HepG2 (cell line): Measurements from ENCODE around the gene MPI. TPM values are rescaled to one million over a fixed set of nuclear protein-coding genes. Genes with fewer than 3 reads are reported as not detected.

Experiments used
- ETV5 ChIP-seq: IDR thresholded peaks from 2 replicates; pipeline ENCODE4 v1.6.1; 2018; ENCODE audit warnings: missing biosample characterization, missing genetic modification reagents, inconsistent platforms, borderline replicate concordance
- GZF1 ChIP-seq: sonication (generic); formaldehyde crosslinking; IDR thresholded peaks from 2 replicates; pipeline ENCODE4 v1.5.1; 2020; ENCODE audit warnings: mild to moderate bottlenecking, missing genetic modification reagents
- MYC ChIP-seq: sonication (generic); formaldehyde crosslinking; IDR thresholded peaks from 2 replicates; pipeline ENCODE4 v1.9.0; 2021; ENCODE audit warnings: missing genetic modification reagents, borderline replicate concordance
- PAWR ChIP-seq: sonication (generic); formaldehyde crosslinking; IDR thresholded peaks from 2 replicates; pipeline ENCODE4 v1.4.0; 2020; ENCODE audit warnings: missing genetic modification reagents, mild to moderate bottlenecking, borderline replicate concordance
- RNF2 ChIP-seq: fragments of 450-650 bp; conservative IDR thresholded peaks from 2 replicates; pipeline ENCODE4 v1.6.1; 2016; ENCODE audit warnings: low read depth
- SP5 ChIP-seq: IDR thresholded peaks from 2 replicates; pipeline ENCODE4 v1.6.1; 2016; ENCODE audit warnings: low read depth, borderline replicate concordance
- ZNF33A ChIP-seq: sonication (generic); formaldehyde crosslinking; IDR thresholded peaks from 2 replicates; pipeline ENCODE4 v1.5.1; 2020; ENCODE audit warnings: missing genetic modification reagents, mild to moderate bottlenecking, moderate library complexity, borderline replicate concordance
- ZNF367 ChIP-seq: sonication (generic); formaldehyde crosslinking; IDR thresholded peaks from 2 replicates; pipeline ENCODE4 v1.4.0; 2020; ENCODE audit warnings: missing genetic modification reagents, borderline replicate concordance
- ZNF616 ChIP-seq: sonication (generic); formaldehyde crosslinking; IDR thresholded peaks from 2 replicates; pipeline ENCODE4 v1.5.0; 2020; ENCODE audit warnings: low read depth, mild to moderate bottlenecking, missing genetic modification reagents
- ZNF7 ChIP-seq: IDR thresholded peaks from 2 replicates; pipeline ENCODE4 v1.6.1; 2016; ENCODE audit warnings: missing biosample characterization, missing genetic modification reagents
- ZNF816 ChIP-seq: sonication (generic); formaldehyde crosslinking; IDR thresholded peaks from 2 replicates; pipeline ENCODE4 v1.8.0; 2022; ENCODE audit warnings: missing genetic modification reagents, mild to moderate bottlenecking, borderline replicate concordance
- polyA plus RNA-seq, 8 experiments: library from polyadenylated mRNA; depleted of rRNA in 3 of 8; stranded (reverse) in 7 of 8; unstranded in 1 of 8; fragments of >200 nt; fragmentation: Illumina TruSeq in 4 of 8; extraction: Trizol in 4 of 8; gene quantifications; 2 replicates each; pipeline versions ENCODE4 v1.2.1 to v1.2.3, GENCODE V29; 2011 to 2016; ENCODE audit warnings: low read depth in 4 of 8, missing spikeins in 1 of 8, mixed read lengths in 1 of 8; ENCODE audit not compliant: insufficient read depth in 1 of 8
- total RNA-seq, 5 experiments: library from RNA; depleted of rRNA; stranded (reverse); fragments of >200 nt; fragmentation: Illumina TruSeq; extraction: Trizol; gene quantifications; 2 replicates each; pipeline ENCODE4 v1.2.3, GENCODE V29; 2016; ENCODE audit warnings: low read depth in 1 of 5
- TF ChIP-seq, protein P1 (sequence below): IDR thresholded peaks from 2 replicates; pipeline ENCODE4 v1.6.1; 2016; ENCODE audit warnings: low read depth, control low read depth
- TF ChIP-seq, protein P2 (sequence below), 2 experiments: sonication (generic) in 1 of 2; formaldehyde crosslinking in 1 of 2; IDR thresholded peaks; 2 replicates each; pipeline versions ENCODE4 v1.4.0 to v1.6.1; 2018 to 2020; ENCODE audit warnings: missing genetic modification reagents in 2 of 2, borderline replicate concordance in 1 of 2, low read depth in 1 of 2, mild to moderate bottlenecking in 1 of 2, missing biosample characterization in 1 of 2
- TF ChIP-seq, protein P3 (sequence below): sonication (generic); formaldehyde crosslinking; IDR thresholded peaks from 2 replicates; pipeline ENCODE4 v1.8.1; 2023; ENCODE audit warnings: mild to moderate bottlenecking, missing genetic modification reagents
- TF ChIP-seq, protein P4 (sequence below): sonication (generic); formaldehyde crosslinking; IDR thresholded peaks from 2 replicates; pipeline ENCODE4 v1.4.0; 2020; ENCODE audit warnings: low read depth, missing genetic modification reagents
- TF ChIP-seq, protein P5 (sequence below): sonication (generic); formaldehyde crosslinking; IDR thresholded peaks from 2 replicates; pipeline ENCODE4 v1.8.1; 2023; ENCODE audit warnings: missing genetic modification reagents, inconsistent platforms, borderline replicate concordance

MPI gene
- total and polyA plus RNA-seq, 2 of the 13 experiments (the other 11 are each of a cell fraction or from before 2014, with no cell fraction given), result 36.9 to 63.5 TPM

DNA sequence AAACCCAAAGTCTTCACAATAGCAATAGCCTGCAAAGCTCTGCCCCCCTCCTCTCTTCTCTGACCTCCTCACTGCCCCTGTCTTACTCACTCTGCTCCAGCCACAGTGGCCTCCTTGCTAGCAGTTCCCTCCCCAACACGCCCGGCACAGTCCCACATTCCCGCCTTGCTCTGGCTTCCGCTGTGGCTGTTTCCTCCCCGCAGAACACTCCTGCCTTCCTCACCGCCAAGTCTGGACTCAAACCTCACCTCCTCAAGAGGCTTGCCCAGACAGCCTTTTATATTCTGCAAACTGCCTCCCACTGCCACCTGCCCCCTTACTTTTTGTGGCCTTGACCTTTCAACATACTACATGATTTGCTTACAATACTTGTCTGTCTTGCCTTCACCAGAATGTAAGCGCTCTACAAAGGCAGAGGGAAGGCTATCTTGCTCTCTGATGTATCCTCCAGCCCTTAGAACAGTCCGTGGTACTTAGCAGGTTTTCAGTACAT, 406 bp upstream of the MPI start (continued):
- TF ChIP-seq, protein P1, sequence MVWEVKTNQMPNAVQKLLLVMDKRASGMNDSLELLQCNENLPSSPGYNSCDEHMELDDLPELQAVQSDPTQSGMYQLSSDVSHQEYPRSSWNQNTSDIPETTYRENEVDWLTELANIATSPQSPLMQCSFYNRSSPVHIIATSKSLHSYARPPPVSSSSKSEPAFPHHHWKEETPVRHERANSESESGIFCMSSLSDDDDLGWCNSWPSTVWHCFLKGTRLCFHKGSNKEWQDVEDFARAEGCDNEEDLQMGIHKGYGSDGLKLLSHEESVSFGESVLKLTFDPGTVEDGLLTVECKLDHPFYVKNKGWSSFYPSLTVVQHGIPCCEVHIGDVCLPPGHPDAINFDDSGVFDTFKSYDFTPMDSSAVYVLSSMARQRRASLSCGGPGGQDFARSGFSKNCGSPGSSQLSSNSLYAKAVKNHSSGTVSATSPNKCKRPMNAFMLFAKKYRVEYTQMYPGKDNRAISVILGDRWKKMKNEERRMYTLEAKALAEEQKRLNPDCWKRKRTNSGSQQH (CRISPR knock-in tag), result peak; percentile 91
- peak; percentile 90 for TF ChIP-seq ZNF816 (CRISPR knock-in tag)
- TF ChIP-seq MYC (CRISPR knock-in tag), result no peak
- 0 out of 2 replicates have a peak, but pooled peaks have one; percentile 59 for TF ChIP-seq GZF1
- no peak for TF ChIP-seq ZNF367
- TF ChIP-seq, protein P2, sequence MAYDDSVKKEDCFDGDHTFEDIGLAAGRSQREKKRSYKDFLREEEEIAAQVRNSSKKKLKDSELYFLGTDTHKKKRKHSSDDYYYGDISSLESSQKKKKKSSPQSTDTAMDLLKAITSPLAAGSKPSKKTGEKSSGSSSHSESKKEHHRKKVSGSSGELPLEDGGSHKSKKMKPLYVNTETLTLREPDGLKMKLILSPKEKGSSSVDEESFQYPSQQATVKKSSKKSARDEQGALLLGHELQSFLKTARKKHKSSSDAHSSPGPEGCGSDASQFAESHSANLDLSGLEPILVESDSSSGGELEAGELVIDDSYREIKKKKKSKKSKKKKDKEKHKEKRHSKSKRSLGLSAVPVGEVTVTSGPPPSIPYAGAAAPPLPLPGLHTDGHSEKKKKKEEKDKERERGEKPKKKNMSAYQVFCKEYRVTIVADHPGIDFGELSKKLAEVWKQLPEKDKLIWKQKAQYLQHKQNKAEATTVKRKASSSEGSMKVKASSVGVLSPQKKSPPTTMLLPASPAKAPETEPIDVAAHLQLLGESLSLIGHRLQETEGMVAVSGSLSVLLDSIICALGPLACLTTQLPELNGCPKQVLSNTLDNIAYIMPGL (CRISPR knock-in tag; IDR thresholded peaks at IDR 0.05; ENCODE audit: borderline replicate concordance in 1 of 2, low read depth in 1 of 2), result no peak
- TF ChIP-seq ZNF7 (CRISPR knock-in tag), result no peak
- TF ChIP-seq ETV5 (CRISPR knock-in tag), result peak; percentile 22; the same call in 1 of the 2 replicates
- TF ChIP-seq ZNF33A, result no peak
- TF ChIP-seq, protein P3, sequence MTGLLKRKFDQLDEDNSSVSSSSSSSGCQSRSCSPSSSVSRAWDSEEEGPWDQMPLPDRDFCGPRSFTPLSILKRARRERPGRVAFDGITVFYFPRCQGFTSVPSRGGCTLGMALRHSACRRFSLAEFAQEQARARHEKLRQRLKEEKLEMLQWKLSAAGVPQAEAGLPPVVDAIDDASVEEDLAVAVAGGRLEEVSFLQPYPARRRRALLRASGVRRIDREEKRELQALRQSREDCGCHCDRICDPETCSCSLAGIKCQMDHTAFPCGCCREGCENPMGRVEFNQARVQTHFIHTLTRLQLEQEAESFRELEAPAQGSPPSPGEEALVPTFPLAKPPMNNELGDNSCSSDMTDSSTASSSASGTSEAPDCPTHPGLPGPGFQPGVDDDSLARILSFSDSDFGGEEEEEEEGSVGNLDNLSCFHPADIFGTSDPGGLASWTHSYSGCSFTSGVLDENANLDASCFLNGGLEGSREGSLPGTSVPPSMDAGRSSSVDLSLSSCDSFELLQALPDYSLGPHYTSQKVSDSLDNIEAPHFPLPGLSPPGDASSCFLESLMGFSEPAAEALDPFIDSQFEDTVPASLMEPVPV (CRISPR knock-in tag), result 0 out of 2 replicates have a peak, but pooled peaks have one; percentile 59
- no peak for TF ChIP-seq ZNF616 (CRISPR knock-in tag)
- no peak for TF ChIP-seq SP5 (CRISPR knock-in tag)
- no peak for TF ChIP-seq PAWR (CRISPR knock-in tag)
- TF ChIP-seq, protein P4, sequence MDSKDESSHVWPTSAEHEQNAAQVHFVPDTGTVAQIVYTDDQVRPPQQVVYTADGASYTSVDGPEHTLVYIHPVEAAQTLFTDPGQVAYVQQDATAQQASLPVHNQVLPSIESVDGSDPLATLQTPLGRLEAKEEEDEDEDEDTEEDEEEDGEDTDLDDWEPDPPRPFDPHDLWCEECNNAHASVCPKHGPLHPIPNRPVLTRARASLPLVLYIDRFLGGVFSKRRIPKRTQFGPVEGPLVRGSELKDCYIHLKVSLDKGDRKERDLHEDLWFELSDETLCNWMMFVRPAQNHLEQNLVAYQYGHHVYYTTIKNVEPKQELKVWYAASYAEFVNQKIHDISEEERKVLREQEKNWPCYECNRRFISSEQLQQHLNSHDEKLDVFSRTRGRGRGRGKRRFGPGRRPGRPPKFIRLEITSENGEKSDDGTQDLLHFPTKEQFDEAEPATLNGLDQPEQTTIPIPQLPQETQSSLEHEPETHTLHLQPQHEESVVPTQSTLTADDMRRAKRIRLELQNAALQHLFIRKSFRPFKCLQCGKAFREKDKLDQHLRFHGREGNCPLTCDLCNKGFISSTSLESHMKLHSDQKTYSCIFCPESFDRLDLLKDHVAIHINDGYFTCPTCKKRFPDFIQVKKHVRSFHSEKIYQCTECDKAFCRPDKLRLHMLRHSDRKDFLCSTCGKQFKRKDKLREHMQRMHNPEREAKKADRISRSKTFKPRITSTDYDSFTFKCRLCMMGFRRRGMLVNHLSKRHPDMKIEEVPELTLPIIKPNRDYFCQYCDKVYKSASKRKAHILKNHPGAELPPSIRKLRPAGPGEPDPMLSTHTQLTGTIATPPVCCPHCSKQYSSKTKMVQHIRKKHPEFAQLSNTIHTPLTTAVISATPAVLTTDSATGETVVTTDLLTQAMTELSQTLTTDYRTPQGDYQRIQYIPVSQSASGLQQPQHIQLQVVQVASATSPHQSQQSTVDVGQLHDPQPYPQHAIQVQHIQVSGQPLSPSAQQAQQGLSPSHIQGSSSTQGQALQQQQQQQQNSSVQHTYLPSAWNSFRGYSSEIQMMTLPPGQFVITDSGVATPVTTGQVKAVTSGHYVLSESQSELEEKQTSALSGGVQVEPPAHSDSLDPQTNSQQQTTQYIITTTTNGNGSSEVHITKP (CRISPR knock-in tag), result no peak
- TF ChIP-seq, protein P5, sequence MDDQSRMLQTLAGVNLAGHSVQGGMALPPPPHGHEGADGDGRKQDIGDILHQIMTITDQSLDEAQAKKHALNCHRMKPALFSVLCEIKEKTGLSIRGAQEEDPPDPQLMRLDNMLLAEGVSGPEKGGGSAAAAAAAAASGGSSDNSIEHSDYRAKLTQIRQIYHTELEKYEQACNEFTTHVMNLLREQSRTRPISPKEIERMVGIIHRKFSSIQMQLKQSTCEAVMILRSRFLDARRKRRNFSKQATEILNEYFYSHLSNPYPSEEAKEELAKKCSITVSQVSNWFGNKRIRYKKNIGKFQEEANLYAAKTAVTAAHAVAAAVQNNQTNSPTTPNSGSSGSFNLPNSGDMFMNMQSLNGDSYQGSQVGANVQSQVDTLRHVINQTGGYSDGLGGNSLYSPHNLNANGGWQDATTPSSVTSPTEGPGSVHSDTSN (CRISPR knock-in tag), result 0 out of 2 replicates have a peak, but pooled peaks have one; percentile 14
- TF ChIP-seq RNF2, result no peak
